ENCODE data around the gene CYTH2.

The CYTH2 gene

DNA sequence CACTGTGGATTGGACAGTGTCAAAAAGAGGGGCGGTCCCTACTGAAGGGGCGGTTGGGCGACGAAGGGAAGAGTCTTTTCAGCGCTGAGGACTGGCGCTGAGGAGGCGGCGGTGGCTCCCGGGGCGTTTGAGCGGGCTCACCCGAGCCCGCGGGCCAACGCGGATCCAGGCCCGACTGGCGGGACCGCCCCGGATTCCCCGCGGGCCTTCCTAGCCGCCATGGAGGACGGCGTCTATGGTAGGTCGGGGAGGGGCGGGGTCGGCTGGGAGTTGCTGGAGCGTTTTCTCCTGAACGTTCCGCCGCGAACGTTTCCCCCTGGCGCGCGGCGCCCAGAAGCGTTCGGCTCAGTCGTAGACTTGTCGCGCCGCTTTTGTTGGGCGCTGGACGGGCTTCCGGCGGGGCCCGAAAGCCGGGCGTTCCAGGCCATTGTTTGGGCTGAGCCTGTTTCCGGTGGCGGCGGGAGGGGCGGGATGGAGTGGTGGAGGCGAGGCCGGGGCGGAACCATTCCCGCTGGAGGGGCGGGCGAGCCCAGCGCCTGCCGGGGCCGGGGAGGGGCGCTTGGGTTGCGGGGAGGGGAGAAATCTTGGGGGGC lies at the start of gene CYTH2:
Gene CYTH2, plus strand, starts transcription at position 81 of the 593 bp plus-strand sequence. Its CDS starts 139 bp downstream, at position 220.
- DNase-seq (ENCODE audit: low read depth in 2 of 3, low spot score in 1 of 3) = peak; percentile 56 to 78 (median 60)

- DNase-seq (ENCODE audit: low read depth in 2 of 3, low spot score in 1 of 3) = no peak
These were observed 47.6 kb upstream of the CYTH2 start for GRCh38 chr19:48421548-48421947.

- DNase-seq (ENCODE audit: low read depth in 2 of 3, low spot score in 1 of 3) = no peak
These were observed 44.4 kb upstream of the CYTH2 start for GRCh38 chr19:48424694-48425219.

- no peak for DNase-seq (ENCODE audit: low read depth in 2 of 3, low spot score in 1 of 3)
These were observed 40.5 kb upstream of the CYTH2 start for GRCh38 chr19:48428670-48429069.

GRCh38 chr19:48433337-48433736 lies 35.8 kb upstream of the CYTH2 start:
- no peak for DNase-seq (ENCODE audit: low read depth in 2 of 3, low spot score in 1 of 3)

DNA sequence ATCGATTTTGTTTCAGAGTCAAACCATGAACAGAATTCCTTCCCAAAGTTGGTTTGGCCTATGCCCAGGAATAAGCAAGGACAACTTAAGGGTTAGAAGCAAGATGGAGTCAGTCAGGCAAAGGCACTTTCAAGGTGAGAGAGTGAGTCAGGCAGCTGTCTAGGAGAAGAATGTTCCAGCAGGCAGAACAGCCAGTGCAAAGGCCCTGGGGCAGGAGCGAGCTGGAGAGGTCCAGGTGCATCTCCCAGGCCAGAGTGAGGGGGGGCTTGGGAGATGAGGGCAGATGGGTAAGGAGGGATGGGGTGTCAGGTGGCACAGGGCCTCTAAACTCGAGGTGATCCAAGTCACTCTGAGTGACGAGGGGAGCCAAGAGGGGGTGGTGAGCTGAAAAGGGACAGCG lies 32.6 kb upstream of the CYTH2 start:
- no peak for DNase-seq (ENCODE audit: low read depth in 2 of 3, low spot score in 1 of 3)

- DNase-seq (ENCODE audit: low read depth in 2 of 3, low spot score in 1 of 3) = no peak
These were observed 27.7 kb upstream of the CYTH2 start for GRCh38 chr19:48441360-48442050.

DNA sequence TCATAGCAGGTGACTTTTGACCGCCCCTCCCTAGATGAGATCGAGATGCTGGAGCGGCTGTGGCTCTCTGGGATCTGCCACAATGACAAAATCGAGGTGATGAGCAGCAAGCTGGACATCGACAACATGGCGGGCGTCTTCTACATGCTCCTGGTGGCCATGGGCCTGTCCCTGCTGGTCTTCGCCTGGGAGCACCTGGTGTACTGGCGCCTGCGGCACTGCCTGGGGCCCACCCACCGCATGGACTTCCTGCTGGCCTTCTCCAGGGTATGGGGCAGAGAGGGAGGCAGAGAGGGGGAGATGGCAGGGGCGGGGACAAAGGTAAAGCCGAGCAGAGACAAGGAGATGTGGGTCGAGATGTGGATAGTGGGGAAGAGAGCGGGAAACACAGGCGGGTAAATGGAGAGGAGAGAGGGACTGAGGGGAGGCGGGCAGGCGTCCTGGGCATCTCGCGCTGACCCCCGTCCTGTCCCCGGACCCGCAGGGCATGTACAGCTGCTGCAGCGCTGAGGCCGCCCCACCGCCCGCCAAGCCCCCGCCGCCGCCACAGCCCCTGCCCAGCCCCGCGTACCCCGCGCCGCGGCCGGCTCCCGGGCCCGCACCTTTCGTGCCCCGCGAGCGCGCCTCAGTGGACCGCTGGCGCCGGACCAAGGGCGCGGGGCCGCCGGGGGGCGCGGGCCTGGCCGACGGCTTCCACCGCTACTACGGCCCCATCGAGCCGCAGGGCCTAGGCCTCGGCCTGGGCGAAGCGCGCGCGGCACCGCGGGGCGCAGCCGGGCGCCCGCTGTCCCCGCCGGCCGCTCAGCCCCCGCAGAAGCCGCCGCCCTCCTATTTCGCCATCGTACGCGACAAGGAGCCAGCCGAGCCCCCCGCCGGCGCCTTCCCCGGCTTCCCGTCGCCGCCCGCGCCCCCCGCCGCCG lies 26.8 kb upstream of the CYTH2 start:
- no peak for DNase-seq (ENCODE audit: low read depth in 2 of 3, low spot score in 1 of 3)

DNA sequence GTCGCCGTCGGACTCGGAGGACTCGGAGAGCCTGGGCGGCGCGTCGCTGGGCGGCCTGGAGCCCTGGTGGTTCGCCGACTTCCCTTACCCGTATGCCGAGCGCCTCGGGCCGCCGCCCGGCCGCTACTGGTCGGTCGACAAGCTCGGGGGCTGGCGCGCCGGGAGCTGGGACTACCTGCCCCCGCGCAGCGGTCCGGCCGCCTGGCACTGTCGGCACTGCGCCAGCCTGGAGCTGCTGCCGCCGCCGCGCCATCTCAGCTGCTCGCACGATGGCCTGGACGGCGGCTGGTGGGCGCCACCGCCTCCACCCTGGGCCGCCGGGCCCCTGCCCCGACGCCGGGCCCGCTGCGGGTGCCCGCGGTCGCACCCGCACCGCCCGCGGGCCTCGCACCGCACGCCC lies 25.9 kb upstream of the CYTH2 start:
- no peak for DNase-seq (ENCODE audit: low read depth in 2 of 3, low spot score in 1 of 3)

DNA sequence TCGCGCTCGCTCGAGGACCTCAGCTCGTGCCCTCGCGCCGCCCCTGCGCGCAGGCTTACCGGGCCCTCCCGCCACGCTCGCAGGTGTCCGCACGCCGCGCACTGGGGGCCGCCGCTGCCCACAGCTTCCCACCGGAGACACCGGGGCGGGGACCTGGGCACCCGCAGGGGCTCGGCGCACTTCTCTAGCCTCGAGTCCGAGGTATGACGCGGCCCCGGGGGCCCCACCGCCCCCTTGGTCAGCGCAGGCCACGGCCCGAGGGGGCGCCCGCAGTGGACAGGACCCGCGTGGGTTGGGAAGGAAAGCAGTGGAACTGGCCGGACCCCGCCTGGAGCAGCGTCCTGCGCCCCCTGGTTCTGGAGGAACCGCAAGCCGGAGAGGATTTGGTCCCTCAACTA lies 25.4 kb upstream of the CYTH2 start:
- no peak for DNase-seq (ENCODE audit: low read depth in 2 of 3, low spot score in 1 of 3)

DNA sequence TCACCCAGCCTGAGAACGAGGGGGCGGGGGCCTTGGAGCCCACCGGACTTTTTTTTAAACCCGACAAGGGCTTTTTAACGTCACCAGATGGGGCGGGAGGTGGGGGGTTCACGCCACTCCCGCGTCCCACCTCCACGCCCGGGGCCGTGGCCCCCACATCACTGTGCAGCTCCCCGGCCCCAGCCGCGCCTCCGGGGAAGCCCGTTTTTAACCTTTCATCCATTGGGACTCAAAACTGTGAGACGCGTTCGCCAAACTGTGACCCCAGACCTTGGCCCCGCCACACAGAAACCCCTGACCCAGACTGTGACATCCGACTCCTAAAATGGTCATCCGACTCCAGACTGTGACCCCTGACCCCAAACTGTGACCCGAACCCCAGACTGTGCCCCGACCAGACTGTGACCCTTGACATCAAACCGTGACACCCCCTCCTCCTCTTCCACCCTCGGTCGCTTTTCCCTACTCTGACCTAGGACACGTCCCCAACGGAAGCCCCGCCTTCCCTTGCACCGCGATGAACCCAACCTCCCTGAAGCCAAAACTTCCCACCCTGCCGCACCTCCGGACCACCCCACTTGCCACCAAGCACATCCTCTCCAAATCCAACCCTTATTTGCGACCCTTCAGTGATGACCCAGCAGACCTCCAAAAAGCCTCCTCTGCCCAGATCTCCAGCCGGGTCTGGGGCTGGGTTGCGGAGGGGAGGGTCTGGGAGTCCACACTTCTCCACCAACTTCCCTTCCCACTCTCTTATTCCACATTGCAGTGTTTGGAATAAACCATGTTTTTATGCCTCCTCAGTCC lies 24.8 kb upstream of the CYTH2 start:
- DNase-seq (ENCODE audit: low read depth in 2 of 3, low spot score in 1 of 3) = no peak

GRCh38 chr19:48444936-48445200 lies 24.3 kb upstream of the CYTH2 start:
- no peak for DNase-seq (ENCODE audit: low read depth in 2 of 3, low spot score in 1 of 3)

GRCh38 chr19:48445256-48445605 lies 23.9 kb upstream of the CYTH2 start:
- no peak for DNase-seq (ENCODE audit: low read depth in 2 of 3, low spot score in 1 of 3)

DNA sequence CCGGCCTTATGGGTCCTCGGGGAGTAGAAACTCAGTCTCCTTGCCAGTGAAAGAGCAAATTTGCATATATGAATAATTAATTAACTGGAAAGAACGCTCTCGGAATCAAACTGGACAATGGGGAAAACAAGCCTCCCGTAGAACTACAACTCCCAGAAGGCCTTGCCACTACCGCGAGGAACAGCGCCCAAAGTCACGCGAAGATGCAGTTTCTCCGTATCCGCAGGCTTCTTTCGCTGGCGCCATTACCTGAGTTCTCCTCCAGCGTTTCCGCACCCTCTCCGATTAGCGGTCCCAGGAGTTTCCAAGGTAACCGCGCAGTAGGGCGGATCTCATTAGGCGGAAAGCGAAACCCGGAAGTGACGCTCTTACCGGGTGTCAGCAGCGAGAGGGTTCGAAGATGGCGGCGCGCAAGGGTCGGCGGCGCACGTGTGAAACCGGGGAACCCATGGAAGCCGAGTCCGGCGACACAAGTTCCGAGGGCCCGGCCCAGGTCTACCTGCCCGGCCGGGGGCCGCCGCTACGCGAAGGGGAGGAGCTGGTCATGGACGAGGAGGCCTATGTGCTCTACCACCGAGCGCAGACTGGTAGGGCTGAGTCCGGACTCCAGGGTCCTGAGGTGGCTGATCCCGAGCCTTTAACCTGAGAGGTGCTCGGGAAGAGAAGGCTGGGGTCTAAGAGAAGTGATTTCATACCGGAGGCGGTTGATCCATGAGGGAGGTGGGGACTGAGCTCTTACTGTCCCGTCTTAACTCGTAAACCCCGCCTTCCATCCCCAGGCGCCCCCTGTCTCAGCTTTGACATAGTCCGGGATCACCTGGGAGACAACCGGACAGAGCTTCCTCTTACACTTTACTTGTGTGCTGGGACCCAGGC lies 23.3 kb upstream of the CYTH2 start, which contains the start of gene GRWD1:
Gene GRWD1, plus strand, starts transcription at position 378 of the 876 bp plus-strand sequence. Its CDS starts 23 bp downstream, at position 401.
- peak; percentile 84 to 94 (median 91) for DNase-seq (ENCODE audit: low read depth in 2 of 3, low spot score in 1 of 3)

GRCh38 chr19:48446579-48446978 lies 22.6 kb upstream of the CYTH2 start:
- DNase-seq (ENCODE audit: low read depth in 2 of 3, low spot score in 1 of 3) = no peak

DNA sequence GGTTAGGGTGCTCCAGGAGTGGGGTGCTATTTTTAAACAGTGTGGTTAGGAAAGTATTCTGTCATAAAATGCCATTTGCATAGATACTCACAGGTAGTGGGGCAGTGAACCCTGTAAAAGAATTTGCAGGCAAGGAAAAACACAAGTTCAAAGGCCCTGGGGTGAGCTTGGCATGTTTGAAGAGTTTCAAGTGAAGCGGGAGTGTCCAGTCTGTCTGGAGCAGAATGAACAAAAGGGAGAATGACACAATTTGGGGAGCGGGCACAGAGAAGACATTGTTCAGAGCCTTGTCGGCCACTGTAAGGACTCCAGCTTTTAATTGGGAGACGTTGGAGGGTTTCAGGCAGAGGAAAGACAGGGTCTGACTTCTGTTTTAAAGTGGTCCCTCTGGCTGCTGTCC lies 20.6 kb upstream of the CYTH2 start:
- DNase-seq (ENCODE audit: low read depth in 2 of 3, low spot score in 1 of 3) = no peak

GRCh38 chr19:48450441-48450840 lies 18.7 kb upstream of the CYTH2 start:
- no peak for DNase-seq (ENCODE audit: low read depth in 2 of 3, low spot score in 1 of 3)

- no peak for DNase-seq (ENCODE audit: low read depth in 2 of 3, low spot score in 1 of 3)
These were observed 18.3 kb upstream of the CYTH2 start for GRCh38 chr19:48450863-48451262.

DNA sequence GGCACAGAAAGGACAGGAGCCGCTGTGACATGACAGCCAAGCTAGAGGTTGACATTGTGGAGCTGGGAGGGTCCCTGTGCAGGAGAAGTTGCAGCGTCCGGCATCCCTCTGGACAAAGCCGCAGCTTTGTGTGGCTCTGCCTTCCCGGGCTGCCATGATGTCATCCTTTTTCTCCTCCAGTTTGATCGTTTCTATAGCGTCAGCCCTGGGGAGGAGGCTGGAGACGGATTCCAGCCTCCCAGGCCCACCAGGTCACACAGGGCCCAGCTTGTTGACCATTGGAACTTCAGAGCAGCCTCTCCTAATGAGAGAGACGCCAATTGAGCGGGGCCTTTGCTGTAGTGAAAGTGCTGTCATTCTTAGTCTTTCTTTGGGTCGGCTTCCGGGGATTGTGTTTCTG lies 17.5 kb upstream of the CYTH2 start:
- no peak for DNase-seq (ENCODE audit: low read depth in 2 of 3, low spot score in 1 of 3)

Data from stimulated activated CD4-positive, alpha-beta T cell treated with anti-CD3 and anti-CD28 coated beads, Interleukin-12 subunit alpha, Interleukin-12 subunit beta, amount 100 ng/mL, for 48 hours (primary cell).